Measurements from ENCODE around the gene PLD2.
"Not testable (repeated sequence)": the region's sequence is repeated elsewhere in the genome, so short reads cannot be mapped to it uniquely, and the experiment has no call there.

PLD2 gene

DNA sequence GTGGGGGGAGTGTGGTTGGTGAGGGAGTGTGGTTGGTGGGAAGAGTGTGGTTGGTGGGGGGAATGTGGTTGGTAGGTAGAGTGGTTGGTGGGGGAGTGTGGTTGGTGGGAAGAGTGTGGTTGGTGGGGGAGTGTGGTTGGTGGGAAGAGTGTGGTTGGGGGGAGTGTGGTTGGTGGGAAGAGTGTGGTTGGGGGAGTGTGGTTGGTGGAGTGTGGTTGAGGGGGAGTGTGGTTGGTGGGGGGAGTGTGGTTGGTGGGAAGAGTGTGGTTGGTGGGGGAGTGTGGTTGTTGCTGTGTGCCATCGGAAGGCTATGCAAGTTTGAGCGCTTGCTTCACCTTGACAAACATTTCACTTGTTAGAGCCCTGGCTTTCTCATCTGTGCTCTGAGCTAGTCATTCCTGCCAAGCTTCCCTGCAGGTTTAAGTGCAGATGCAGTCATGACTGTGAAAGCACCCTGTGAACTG lies 46.3 kb downstream of the PLD2 start:
- no peak for TF ChIP-seq POLR2AphosphoS5 (IDR thresholded peaks at IDR 0.05; ENCODE audit: low read depth, low read length)
- no peak for TF ChIP-seq TAF1 (IDR thresholded peaks at IDR 0.05; ENCODE audit: low read depth, low read length)
- no peak for TF ChIP-seq POU2F2 (IDR thresholded peaks at IDR 0.05; ENCODE audit: low read depth, low read length)
- no peak for TF ChIP-seq POLR2A (IDR thresholded peaks at IDR 0.05; ENCODE audit: low read depth, low read length)
- no peak for TF ChIP-seq PAX5 (IDR thresholded peaks at IDR 0.05; ENCODE audit: insufficient read depth, low read length, severe bottlenecking)
- TF ChIP-seq SPI1 (IDR thresholded peaks at IDR 0.05; ENCODE audit: low read depth, low read length) = no peak
- no peak for DNase-seq (ENCODE audit: insufficient read length, low spot score)
- FAIRE-seq = peak; percentile 74

DNA sequence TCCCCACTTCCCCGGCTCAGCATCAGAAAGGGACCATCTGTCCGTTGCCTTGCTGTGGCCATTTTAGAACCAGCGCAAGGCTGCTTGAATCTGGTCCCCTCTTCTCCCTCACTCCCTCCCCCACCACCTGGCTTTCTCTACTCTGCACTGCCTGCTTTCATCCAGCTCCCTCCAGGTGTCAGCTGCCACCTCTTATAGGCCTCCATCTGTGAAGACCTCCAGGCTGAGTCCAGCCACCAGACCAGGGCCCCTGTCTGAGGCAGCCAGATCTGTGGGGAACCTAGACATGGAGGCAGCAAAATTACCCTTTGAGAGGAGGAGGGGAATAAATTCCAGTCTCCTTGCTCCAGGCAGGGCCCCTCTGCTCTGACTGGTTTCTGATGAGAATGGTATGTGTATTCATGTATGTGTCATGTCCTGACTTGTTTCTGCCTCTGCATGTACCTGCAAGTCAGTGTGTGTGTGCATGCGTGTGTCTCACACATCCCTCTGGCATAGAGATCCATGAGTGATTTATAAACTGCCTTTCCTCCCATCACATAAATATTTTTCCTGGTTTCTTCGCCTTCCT lies 47.2 kb downstream of the PLD2 start:
- no peak for DNase-seq (ENCODE audit: insufficient read length, low spot score)
- no peak for TF ChIP-seq POU2F2 (IDR thresholded peaks at IDR 0.05; ENCODE audit: low read depth, low read length)
- no peak for TF ChIP-seq POLR2A (IDR thresholded peaks at IDR 0.05; ENCODE audit: low read depth, low read length)
- peak; percentile 20 for FAIRE-seq

DNA sequence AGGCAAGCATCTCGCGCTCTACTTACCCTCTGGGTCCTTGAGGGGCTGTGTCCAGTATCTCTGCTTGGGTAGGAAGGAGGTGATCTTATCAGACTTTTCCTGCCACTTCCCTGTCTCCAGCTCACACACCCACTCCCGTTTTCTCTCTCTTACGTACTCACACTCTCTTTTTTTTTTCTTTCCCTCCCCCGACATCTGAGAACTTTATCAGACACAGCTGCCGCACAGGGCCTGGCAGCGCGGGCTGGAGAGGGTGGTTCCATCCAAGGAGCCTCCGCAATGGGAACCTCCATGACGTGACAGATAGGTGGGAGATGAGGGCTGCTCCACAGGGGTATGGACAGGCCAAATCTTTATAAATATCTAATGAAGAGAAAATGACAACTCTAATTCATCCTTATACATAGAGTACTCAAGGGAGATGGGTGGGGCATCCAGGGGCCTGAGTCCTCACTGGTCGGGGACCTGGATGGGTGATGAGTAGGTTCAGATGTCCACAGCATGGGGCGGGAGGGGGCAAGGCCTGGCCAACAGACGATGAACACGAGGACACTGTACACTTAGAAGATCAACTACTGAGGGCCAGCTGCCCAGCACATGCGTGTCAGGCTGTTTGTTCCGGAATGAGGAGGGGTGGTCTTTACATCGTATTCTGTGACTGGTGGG lies 49.5 kb downstream of the PLD2 start:
- no peak for FAIRE-seq
- DNase-seq (ENCODE audit: insufficient read length, low spot score) = no peak
- no peak for TF ChIP-seq POU2F2 (IDR thresholded peaks at IDR 0.05; ENCODE audit: low read depth, low read length)
- TF ChIP-seq PAX5 (IDR thresholded peaks at IDR 0.05; ENCODE audit: insufficient read depth, low read length, severe bottlenecking) = no peak
- no peak for TF ChIP-seq POLR2AphosphoS5 (IDR thresholded peaks at IDR 0.05; ENCODE audit: low read depth, low read length)
- TF ChIP-seq TAF1 (IDR thresholded peaks at IDR 0.05; ENCODE audit: low read depth, low read length) = no peak

DNA sequence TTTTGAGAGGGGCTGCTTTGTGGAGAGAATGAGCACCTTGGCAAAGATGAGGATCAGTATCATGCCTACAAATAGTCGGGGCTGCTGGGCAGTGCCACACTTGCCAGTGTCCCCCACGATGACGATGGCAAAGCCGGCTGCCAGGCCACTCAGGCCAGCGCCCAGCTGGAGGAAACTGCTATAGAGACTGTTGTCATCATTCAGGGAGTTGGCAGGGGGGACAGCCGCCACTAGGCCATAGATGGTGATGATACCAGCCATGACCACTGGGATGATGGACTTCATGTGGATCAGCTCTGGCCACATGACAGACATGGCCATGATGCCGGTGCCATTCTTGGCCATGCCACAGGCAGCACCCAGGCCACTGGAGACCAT lies 50.0 kb downstream of the PLD2 start:
- FAIRE-seq (no peak), DNase-seq (ENCODE audit: insufficient read length, low spot score) (no peak)
- TF ChIP-seq POLR2AphosphoS5 (IDR thresholded peaks at IDR 0.05; ENCODE audit: low read depth, low read length) (no peak), SPI1 (IDR thresholded peaks at IDR 0.05; ENCODE audit: low read depth, low read length) (no peak), POLR2A (IDR thresholded peaks at IDR 0.05; ENCODE audit: low read depth, low read length) (no peak), TAF1 (IDR thresholded peaks at IDR 0.05; ENCODE audit: low read depth, low read length) (no peak), PAX5 (IDR thresholded peaks at IDR 0.05; ENCODE audit: insufficient read depth, low read length, severe bottlenecking) (no peak), POU2F2 (IDR thresholded peaks at IDR 0.05; ENCODE audit: low read depth, low read length) (no peak)

DNA sequence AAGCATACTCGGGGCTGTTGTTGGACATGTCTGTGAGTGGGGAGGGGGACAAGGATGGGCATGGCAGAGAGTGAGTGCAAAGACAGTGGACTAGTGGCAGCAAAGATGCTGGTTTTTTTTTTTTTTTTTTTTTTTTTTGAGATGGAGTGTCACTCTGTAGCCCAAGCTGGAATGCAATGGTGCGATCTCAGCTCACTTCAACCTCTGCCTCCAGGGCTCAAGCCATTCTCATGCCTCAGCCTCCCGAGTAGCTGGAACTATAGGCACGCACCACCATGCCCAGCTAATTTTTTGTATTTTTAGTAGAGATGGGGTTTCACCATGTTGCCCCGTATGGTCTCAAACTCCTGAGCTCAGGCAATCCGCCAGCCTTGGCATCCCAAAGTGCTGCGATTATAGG lies 50.4 kb downstream of the PLD2 start:
- DNase-seq (ENCODE audit: insufficient read length, low spot score); FAIRE-seq: not testable (repeated sequence)

DNA sequence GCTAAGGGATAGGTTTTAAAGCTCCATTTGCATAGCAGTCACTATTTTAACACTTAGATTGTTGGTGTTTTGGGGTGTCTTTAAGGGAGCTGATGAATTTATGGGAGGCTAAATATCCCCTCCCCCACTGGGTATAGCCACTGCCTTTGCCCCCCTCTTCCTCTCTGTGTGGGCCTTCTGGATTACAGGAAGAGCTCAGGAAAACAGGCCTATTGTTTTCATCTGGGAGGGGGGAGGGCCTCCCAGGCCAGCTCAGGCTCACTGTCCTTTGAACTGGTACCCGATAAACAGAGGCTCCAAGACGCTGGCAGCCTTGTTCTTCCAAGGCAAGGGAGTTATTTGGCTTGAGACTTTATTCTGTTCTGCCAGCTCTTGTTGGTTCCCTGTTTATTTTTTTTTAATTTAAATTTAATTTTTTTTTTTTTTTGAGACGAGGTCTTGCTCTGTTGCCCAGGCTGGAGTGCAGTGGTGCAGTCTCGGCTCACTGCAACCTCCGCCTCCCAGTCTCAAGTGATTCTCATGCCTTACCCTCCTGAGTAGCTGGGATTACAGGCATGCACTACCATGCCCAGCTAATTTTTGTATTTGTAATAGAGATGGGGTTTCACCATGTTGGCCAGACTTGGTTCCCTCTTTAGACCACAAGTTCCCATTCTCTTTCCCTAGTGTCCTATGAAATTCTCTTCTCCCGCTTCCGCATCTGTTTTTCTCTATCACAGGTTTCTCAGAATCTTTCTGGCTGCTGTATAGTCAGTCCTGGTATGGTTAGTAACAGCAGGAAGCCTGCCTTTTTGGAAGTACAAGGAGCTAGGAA lies 51.3 kb downstream of the PLD2 start:
- TF ChIP-seq TAF1 (IDR thresholded peaks at IDR 0.05; ENCODE audit: low read depth, low read length) = no peak
- TF ChIP-seq PAX5 (IDR thresholded peaks at IDR 0.05; ENCODE audit: insufficient read depth, low read length, severe bottlenecking) = no peak
- TF ChIP-seq SPI1 (IDR thresholded peaks at IDR 0.05; ENCODE audit: low read depth, low read length) = no peak
- TF ChIP-seq POU2F2 (IDR thresholded peaks at IDR 0.05; ENCODE audit: low read depth, low read length) = no peak
- TF ChIP-seq POLR2AphosphoS5 (IDR thresholded peaks at IDR 0.05; ENCODE audit: low read depth, low read length) = no peak
- no peak for TF ChIP-seq POLR2A (IDR thresholded peaks at IDR 0.05; ENCODE audit: low read depth, low read length)
- no peak for FAIRE-seq
- DNase-seq (ENCODE audit: insufficient read length, low spot score) = no peak

DNA sequence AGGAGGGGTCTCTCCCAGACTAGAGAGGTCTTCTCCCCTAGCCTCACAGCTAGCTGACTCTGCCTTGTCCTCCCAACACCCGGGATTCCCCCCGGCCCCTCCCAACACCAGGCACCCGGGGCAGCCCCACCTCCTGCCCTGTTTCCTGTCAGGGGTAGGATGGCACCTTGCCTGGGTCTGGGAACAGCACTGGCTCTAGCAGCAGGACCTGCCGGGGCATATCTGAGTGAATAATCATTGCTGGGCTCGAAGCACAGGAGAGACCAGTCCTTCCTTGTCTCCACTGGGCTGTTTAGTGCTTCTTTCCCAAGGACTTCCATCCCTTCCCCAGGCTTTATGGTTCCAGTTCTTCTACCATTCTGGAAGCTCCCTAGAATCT lies 51.9 kb downstream of the PLD2 start:
- DNase-seq (ENCODE audit: insufficient read length, low spot score) (no peak), FAIRE-seq (no peak)
- TF ChIP-seq POU2F2 (IDR thresholded peaks at IDR 0.05; ENCODE audit: low read depth, low read length) = no peak
- no peak for TF ChIP-seq PAX5 (IDR thresholded peaks at IDR 0.05; ENCODE audit: insufficient read depth, low read length, severe bottlenecking)
- TF ChIP-seq SPI1 (IDR thresholded peaks at IDR 0.05; ENCODE audit: low read depth, low read length) = no peak
- no peak for TF ChIP-seq POLR2A (IDR thresholded peaks at IDR 0.05; ENCODE audit: low read depth, low read length)
- no peak for TF ChIP-seq POLR2AphosphoS5 (IDR thresholded peaks at IDR 0.05; ENCODE audit: low read depth, low read length)
- no peak for TF ChIP-seq TAF1 (IDR thresholded peaks at IDR 0.05; ENCODE audit: low read depth, low read length)

DNA sequence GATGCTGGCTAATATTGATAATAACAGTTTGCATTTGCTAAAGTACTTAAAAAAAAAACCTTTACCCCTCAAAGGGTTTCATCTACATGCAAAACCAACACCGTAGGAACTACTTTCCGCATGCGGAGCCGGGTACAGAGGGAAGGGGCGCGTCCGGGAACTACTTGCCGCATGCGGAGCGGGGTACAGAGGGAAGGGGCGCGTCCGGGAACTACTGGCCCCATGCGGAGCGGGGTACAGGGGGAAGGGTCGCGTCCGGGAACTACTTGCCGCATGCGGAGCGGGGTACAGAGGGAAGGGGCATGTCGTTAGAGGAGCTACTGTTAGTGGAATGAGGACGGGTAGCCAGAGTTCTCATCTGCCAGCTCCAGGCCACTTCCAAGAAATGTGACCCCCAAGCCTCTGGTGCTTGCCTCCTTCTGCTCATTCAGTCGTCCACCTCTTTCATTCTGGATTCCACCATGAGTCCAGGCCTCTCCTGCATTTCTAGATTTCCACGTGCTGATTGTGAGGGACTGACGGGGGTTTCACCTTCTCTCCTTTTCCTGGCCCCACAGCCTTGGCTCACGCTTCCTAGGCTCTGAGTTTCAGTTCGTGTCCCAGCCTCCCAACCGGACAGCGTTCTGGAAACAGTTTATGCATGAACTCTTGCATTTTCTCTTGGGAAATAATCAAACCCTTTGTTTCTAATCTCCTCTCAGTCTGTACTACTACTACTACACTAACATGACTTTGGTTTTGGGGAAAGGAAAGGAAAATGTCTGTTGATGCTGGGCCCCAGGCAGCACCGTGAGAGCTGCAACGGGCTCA lies 53.1 kb downstream of the PLD2 start:
- DNase-seq (ENCODE audit: insufficient read length, low spot score) (no peak), FAIRE-seq (no peak)
- no peak for TF ChIP-seq PAX5 (IDR thresholded peaks at IDR 0.05; ENCODE audit: insufficient read depth, low read length, severe bottlenecking)
- no peak for TF ChIP-seq POU2F2 (IDR thresholded peaks at IDR 0.05; ENCODE audit: low read depth, low read length)
- TF ChIP-seq SPI1 (IDR thresholded peaks at IDR 0.05; ENCODE audit: low read depth, low read length) = no peak
- no peak for TF ChIP-seq POLR2A (IDR thresholded peaks at IDR 0.05; ENCODE audit: low read depth, low read length)
- no peak for TF ChIP-seq TAF1 (IDR thresholded peaks at IDR 0.05; ENCODE audit: low read depth, low read length)
- no peak for TF ChIP-seq POLR2AphosphoS5 (IDR thresholded peaks at IDR 0.05; ENCODE audit: low read depth, low read length)

DNA sequence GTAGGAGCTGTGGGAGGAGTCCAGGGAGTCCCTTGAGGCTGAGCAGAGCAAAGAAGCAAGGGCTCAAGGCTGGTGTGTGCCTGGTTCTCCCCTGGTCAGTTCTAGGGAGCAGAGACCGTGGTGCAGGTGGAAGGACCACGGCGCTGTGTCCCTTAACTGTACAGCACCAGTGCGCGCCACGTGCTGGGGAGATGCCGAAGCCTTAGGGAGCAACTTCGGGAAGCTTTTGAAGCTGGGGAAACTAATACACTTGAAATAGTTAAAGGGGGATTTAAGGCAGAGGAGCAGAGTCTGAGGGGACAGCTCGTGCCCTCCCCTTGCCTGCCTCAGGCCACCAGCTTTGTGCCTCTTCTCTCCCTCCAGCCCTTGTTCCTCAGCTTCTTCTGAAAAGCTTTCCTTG lies 53.7 kb downstream of the PLD2 start:
- FAIRE-seq (no peak), DNase-seq (ENCODE audit: insufficient read length, low spot score) (no peak)
- no peak for TF ChIP-seq POLR2A (IDR thresholded peaks at IDR 0.05; ENCODE audit: low read depth, low read length)
- no peak for TF ChIP-seq PAX5 (IDR thresholded peaks at IDR 0.05; ENCODE audit: insufficient read depth, low read length, severe bottlenecking)
- TF ChIP-seq SPI1 (IDR thresholded peaks at IDR 0.05; ENCODE audit: low read depth, low read length) = no peak
- TF ChIP-seq POU2F2 (IDR thresholded peaks at IDR 0.05; ENCODE audit: low read depth, low read length) = no peak
- TF ChIP-seq POLR2AphosphoS5 (IDR thresholded peaks at IDR 0.05; ENCODE audit: low read depth, low read length) = no peak
- TF ChIP-seq TAF1 (IDR thresholded peaks at IDR 0.05; ENCODE audit: low read depth, low read length) = no peak
